GM18861 (cell line): ENCODE measurements around the gene STUM.
"Not testable (repeated sequence)": the region's sequence is repeated elsewhere in the genome, so short reads cannot be mapped to it uniquely, and the experiment has no call there.

Experiments used
- ATAC-seq: cut with Tn5 transposase; IDR thresholded peaks from one replicate; pipeline ENCODE4 v1.9.1; 2021; ENCODE audit not compliant: unreplicated experiment

STUM gene, protein sequence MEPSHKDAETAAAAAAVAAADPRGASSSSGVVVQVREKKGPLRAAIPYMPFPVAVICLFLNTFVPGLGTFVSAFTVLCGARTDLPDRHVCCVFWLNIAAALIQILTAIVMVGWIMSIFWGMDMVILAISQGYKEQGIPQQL

DNA sequence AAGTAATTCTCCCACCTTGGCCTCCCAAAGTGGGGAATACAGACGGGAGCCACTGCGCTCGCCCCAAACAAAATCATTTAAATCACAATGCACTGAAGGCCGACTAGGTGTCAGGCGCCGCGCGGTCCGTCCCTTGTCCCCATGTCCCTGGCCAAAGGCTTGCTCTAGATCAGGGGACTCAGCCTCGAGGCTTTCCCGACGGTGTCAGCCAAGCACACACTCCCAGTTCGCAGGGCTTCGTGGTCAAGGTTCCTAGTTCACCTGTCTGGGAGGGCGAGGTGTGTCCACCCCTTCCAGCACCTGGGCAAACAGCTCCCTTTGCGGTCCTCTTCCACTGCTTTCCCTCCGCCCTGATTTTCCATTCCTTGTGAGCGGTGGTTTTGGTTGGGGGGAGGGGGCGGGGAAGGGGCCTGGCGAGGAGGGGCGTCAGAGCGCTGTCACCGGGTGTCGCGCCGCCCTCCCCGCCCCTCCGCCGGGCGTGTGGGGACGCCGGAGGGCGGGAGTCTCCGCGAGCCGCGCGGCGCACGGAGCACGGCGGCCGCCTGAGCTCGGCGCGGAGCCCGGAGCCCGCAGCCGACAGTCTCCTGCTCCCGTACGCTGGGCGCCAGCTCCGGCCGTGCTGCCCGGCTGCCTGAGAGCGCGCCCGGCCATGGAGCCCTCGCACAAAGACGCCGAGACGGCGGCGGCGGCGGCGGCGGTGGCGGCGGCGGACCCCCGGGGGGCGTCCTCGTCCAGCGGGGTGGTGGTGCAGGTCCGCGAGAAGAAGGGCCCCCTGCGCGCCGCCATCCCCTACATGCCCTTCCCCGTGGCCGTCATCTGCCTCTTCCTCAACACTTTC, at the start of gene STUM:
Gene STUM, plus strand, starts transcription at position 509 of the 838 bp plus-strand sequence. Its CDS starts 141 bp downstream, at position 650.
- ATAC-seq: no peak

DNA sequence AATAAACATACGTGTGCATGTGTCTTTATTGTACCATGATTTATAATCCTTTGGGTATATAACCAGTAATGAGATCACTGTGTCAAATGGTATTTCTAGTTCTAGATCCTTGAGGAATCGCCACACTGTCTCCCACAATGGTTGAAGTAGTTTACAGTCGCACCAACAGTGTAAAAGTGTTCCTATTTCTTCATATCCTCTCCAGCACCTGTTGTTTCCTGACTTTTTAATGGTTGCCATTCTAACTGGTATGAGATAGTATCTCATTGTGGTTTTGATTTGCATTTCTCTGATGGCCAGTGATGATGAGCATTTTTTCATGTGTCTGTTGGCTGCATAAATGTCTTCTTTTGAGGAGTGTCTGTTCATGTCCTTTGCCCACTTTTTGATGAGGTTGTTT, 48.9 kb upstream of the STUM start:
- ATAC-seq: not testable (repeated sequence)

DNA sequence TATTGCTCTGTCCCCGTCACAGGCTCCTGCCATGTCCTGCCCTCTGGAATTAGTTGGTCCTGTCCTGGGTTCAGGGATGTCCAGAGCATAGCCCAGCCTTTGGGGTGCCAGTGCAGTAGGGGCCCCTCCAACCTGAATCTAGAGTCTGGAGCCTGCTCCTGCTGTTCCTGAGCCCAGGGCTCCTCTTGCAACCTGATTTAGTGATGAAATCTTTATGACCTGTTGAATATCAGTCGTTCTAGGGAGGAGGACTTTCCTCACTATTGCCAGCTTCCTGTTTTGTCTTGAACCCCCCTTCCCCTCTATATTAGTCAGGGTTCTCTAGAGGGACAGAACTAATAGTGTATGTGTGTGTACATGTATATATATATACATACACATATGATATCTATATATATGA, 42.5 kb upstream of the STUM start:
- no peak for ATAC-seq

DNA sequence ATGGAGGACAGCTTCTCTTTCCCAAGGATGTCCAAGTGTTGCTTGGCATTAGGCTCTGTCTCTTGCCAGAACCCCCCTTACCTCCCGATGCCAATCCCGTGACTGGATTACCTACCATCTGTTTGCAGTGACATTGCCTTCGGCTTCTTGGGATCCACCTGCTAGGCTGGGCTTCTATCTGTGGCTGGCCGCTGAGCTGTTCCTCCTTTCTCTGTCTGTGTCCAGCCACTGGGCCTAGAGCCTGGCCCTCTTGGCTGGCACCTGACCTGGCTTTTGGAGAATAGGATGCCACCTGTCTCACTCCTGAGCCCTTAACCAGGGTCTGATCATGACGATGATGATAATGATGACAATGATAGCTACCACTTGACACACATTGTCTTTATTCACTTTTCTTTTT, 41.6 kb upstream of the STUM start:
- no peak for ATAC-seq

DNA sequence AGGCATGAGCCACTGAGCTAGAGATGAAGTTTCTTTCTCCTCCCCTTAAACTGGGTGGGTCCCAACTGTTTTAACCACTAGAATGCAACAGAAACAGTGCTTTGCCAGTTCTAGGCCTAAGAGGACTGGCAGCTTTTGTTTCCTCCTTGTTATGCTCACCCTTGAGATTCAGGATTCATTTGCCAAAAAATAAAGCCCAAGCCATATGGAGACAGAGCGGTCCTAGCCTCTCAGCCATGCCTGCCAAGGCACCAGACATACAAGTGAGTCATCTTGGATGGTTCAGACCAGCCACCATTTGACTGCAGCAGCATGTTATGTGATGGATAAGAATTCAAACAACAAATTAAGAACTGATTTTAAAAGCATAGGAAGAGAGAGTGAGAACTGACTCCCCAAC, 38.1 kb upstream of the STUM start:
- no peak for ATAC-seq

DNA sequence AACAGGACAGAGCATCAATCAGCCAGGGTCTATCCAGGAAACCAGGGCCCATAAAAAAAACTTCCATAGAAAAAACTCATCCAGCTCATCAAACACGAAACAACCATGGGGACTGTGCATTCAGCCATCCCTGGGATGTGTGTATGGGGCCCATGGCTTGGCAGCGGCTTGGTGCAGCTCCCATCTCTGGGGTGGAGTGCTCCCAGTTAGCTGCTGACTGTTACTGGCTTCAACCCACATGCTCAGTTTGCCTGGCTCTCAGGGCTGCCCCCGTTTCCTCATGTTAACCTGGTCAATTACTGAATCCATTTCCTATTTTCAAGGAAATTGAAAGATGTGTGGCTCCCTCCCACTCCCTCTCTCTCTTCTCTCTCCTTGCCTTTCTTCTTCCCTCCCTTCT, 37.3 kb upstream of the STUM start:
- no peak for ATAC-seq

DNA sequence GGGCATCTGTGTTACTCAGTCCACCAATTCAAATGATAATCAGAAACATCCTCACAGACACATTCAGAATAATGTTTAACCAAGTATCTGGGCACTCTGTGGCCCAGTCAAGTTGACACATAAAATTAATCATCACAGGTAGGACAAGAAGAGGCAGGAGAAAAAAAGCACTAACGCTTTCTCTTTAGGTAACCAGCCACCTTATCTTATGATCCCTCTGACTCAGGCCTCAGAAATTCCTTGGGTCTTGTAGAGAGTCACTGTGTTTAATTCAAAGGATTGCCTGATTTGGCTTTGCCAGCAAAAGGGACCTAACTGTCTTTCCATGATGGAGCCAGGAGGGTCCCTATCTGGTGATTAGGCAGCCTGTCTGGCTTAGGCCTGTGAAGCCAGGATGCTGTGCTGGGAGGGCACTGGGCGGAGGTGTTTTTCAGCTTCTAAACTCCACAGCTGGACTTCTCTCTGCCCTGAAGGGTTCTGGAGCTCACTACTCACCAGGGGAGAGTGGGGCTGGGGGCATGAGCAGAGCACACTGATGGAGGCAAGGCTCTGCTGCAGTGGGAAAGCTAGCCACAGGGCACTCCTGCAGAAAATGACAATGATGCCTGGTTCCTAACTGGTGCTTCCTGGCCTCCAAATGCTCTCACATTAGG, 36.4 kb upstream of the STUM start:
- ATAC-seq: no peak

DNA sequence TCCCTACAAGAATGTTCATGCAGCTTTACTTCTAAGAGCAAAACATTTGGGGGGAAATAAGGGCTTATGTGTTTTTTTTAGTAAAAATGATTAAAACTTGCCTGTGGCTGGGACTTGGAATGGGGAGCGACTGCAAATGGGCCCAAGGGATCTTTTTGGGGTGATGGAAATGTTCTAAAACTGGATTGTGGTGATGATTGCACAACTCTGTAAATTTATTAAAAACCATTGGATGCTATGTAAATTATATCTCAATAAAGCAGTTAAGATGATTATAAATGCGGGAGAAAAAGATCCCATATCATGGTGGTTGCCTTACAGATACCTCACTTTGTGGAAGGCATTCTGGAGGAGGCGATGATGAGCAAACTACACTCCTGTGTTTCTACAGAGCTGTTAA, 30.2 kb upstream of the STUM start:
- ATAC-seq: no peak

DNA sequence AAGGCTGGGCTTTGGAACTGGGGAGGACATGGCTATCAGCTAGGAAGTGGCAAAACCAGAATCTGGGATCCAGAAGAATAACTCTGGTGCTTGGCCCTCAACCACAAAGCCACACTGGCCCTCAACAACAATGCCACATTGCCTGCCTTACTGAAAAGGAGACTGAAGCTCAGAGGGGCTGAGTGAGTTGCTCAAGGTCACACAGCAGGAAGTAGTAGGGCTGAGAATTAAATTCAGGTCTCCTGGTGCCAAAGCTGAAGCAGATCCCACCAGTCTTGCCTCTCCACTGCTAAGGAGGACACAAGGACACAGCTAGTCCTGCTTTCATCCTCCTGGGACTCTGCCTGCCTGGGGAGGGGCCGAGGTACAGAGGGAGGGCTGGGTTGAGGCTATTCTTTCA, 29.4 kb upstream of the STUM start:
- ATAC-seq: no peak

DNA sequence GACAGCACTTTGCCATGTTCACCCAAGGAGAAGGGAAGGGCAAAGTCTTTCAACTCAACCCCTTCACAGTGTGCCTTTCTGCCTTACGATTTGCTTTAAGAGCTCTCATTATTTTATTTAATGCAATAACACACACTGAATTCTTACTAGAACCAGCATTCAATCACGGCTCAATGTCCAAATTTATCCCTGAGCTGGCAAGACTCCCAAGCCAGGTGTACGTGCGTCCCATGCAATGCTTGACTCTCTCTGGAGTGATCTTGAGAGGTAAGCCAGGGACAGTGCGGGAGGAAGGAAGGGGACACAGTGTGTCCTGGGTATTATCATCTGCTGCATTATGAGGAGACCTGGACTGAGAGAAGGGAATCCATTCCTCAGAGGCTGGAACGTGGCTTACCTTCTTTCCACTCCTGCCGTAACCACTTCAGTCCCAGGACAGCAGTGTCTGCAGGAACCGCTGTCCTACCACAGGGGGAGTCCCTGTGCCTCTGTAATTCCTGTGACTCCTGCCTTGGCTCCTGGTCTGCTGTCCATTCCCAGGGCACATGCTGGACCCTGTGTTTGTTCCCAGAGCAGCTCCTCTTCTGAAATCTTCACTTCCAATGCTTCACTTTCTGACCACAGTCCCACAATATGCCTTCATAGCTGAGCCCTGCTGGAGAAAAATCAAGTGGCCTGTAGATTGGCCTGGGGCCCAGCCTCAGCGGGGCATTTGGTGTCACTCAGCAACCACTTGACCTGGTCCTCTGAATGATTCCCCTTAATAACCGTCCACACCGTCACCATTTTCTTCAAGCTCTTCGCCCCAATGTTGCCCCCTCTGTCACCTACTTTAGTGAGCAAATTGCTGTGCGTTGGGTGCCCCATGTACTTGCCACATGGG, 28.6 kb upstream of the STUM start:
- ATAC-seq: no peak

DNA sequence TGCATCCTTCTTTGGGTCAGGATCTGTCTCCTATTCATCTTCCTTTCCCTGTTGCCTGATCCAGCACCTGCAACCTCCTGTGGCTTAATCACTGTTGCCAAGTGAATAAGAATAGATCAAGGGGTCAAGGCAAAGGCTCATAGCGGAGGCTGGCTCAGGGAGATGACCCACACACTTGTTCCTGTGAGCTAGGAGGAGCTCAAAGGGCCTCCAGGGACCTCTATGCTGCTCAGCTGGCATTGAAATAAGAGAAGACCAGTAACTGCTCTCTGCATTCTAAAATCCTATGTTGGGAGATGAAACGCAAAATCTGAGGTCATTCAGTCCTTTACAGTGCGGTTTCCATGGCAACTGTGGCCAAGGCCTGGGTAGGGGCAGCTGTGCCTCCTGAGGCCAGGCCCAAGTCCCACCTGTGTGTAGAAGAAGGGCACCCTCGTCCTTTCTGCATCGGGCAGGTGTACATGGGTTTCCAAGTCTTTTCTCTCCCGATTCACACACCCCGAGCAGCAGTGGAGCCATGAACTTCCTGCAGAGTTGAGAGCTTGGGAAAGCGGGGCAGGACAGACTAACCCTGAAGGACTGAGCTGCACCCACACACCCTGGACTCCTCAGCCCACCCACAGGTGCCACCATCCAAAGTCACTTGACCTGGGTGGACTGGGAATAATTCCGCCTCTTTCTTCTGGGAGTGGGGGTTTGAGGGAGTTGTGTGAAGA, 27.8 kb upstream of the STUM start:
- ATAC-seq: no peak

DNA sequence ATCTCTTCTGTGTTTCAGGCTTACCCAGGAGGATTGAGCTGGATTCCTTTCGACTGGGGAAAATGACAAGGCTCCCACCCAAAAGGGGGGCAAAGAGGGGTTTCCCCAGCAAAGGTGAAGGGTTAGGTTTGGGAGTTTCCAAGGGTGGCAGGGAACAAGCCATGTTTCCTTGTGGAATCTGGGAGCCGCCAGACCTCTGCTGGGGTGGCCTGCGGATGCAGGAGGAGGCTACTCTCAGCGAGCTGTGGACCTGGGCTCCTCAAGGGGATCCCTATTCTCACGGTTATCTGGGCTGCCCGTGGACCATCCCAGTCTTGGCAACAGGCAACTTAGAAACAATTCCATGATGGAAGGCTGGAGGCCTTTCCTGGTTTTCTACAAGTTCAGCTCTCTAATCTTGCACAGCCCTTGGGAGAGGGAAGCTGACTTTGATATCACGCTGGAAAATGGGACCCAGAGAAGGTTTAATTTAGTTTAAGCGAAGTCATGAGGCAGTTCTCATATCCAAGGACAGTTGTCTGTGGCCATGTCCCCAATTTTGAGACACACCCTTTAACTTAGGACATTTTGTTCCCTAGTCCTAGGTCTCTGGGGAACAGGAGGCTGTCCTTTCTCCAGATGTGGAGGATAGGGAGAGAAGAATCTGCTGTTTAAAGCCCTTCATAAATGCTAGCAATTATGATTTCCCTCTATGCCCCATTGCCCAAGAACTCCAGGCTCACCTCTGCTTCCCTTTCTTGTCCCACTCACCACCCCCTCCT, 24.7 kb upstream of the STUM start:
- no peak for ATAC-seq

DNA sequence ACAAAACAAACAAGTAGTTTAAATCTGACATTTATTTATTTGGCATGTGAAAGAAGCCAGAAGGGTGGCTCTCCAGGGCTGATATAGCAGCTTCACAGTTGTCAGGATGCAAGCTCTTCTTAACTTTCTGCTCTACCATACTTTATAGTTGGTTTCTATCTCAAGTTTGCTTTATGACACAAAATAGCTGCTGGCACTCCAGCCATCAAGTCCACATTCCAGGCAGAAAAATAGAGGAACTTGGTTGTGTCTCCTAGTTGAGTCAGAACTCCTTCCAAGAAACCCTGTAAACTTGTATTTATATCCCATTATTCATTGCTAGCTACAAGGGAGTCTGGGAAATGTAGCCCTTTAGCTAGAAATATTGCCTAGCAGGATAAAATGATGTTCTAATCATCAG, 24.0 kb upstream of the STUM start:
- ATAC-seq: no peak

DNA sequence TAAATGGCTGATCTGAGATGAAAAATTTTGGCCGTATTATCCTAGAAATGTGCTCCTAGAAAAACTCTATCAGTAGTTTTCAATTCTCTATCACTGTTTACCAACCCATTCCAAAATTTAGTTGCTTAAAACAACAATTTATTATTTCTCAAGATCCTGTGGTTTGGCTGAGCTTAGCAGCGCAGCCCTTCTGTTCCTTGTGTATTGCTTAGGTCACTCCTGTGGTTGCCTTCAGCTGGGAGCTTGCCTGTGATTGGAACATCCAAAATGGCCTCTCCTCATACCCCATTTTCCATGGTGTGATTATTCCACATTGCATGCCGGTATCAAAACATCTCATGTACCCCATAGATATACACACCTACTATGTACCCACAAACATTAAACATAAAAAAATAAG, 22.8 kb upstream of the STUM start:
- no peak for ATAC-seq

DNA sequence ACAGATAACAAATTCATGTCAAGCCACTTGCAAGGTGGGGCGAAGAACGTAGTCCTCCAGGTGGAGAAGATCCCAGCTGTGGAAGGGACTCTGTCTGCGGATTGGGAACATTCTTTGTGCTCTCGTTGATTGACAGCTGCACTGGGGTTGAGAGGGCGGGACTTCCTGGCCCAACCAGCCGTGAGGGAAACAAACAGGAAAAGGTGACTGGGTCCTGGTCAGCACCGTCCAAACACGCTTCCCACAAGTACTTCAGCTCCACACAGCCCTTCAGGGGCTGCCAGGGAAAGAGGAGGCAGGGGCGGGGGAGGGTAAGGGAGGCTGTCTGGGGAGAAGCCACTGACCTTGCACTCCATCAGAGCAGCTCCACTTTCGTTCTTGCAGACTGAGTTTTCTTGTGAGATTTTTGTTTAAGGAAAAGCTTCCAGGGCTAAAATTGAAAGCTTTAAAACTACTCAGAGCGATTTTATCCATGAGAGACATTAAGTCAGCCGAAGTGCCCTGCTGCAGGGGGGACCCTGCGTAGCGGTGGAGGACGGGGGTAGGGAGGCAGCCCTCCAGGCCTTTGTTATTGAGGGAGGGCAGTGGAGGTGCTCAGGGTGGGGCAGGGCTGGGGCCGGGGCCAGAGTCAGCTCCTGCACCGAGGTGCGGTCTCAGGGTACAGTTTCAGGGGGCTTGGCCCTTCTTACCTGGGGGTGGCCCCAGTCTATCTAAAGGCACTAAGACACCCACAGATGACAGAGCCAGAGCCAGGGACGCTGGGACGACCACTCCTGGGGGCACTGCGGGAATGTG, 21.6 kb upstream of the STUM start:
- no peak for ATAC-seq

DNA sequence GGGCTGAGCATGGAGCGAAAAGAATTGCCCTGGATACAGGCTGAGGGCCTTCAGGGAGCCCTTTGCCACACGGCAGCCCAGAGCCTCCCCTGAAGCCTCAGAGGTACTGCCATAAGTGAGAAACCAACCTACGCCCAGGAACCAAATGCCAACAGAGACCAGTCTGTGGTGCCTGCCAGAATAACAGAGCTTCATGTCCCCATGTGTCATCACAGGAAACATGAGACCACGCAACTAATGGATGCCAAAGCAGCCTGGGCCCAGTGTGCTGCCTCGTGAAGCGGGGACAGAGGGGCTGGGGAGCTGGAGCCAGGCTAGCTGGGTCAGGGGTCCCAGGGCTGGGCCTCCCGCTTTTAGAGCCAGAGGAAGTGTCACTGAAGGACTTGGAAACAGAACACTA, 18.7 kb upstream of the STUM start:
- ATAC-seq: no peak

DNA sequence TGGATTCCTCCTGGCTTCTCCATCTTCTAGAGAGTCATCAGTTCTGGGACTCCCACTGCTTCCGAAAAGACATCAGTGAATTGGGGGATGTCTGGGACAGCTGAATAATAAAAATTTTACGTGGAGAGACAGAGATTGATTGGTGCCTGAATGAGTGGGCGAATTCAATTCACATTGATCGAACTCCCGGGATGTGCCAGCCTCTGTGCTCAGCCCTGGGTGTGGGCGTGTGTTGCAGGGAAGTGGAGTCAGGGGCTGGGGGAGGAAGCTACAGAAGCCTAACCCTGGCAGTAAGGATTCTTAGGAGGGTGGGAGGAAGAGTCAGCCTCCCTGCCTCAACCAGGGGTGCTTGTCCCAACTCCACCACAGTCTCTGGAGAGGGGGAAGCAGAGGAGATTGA, 18.0 kb upstream of the STUM start:
- ATAC-seq: no peak

DNA sequence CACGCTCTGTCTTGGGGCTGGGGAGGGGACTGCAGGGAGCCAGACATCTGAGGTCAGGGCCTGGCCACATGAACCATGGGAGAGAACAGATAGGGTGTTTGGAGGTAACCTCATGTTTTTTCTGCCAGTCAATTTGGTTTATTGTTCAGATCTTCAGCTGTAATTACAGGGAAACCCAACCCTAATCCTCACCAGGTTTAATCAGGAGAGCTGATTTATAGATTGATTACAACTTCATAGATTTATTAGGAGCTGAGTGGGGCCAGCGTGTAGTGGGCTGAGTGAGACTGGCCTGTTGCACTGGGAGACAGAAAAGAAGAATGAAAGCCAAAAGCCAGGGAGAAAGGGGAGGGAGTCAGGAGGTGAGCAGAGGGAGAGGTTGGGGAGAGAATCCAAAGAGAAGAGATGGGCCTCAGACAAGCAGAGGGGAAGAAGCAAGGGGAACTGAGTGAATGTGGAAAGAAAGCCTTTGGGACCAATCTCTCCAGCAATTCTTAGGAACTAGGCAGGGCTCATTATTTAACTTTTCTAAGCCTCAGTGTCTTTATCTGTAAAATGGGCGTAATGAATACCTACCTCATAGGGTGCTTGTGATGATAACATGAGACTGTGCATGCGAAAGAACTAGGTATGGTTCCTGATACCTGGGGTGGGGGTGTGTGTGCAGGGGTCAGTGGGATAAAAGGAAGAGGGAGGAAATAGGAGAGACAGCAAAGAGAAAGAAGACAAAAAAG, 17.0 kb upstream of the STUM start:
- no peak for ATAC-seq

DNA sequence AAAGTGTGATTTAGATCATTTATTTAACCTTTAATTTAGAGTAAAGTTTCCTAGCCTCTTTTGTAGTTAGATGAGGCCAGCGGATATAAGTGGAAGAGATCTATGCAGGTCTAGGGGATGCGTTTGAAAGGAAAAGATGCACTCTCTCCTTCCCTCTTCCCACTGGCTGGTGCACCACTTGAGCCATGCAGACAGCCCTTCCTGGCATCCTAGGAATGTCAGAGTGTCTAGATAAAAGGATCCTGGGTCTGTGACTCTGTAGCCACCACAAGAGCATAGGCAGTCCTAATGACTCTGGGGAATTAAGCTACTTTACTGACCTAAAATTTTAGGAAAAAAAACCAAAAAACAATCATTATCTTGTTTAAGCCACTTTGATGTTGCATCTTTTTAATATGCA, 16.0 kb upstream of the STUM start:
- no peak for ATAC-seq
